ENCODE measurements around the gene OTOG. TPM values are rescaled to one million over a fixed set of nuclear protein-coding genes. Genes with fewer than 3 reads are reported as not detected.

Gene OTOG
- total RNA-seq, 1 experiment from 2014 or later, result 0.35 TPM

- Mint-ChIP-seq H3K9me3 (no peaks in the 10 kb centered on the region), H3K36me3 (ENCODE audit: insufficient read depth in 1 of 3, low read depth in 3 of 3) (no peaks in the 10 kb centered on the region), H3K27ac (no peak overlapping the region), H3K27me3 (ENCODE audit: low read depth) (peaks cover 4% of the 10 kb centered on the region), H3K4me3 (no peak overlapping the region), H3K4me1 (peaks cover under 1 to 3% of the 10 kb centered on the region in 2 experiments; a peak in 2 of 4 replicates)
- no peaks in the 10 kb centered on the region for H3K9me3 ChIP-seq (ENCODE audit: control insufficient read depth, low read depth, low read length)
- H3K9ac ChIP-seq (ENCODE audit: extremely low read depth, insufficient read length, low read length), result no peak overlapping the region
- H4K5ac ChIP-seq (ENCODE audit: insufficient read length, low read depth, low read length), result no peak overlapping the region
- no peaks in the 10 kb centered on the region for H3K79me2 ChIP-seq (ENCODE audit: insufficient read depth, low read length)
- H3K4me1 ChIP-seq (ENCODE audit: insufficient read depth, low read length), result no peaks in the 10 kb centered on the region
- H3K4me2 ChIP-seq (ENCODE audit: insufficient read depth, insufficient read length, low read length), result no peak overlapping the region
- no peak overlapping the region for H2BK15ac ChIP-seq (ENCODE audit: low read depth, low read length)
- no peak overlapping the region for H4K91ac ChIP-seq (ENCODE audit: insufficient read length, low read depth, low read length)
- H3K14ac ChIP-seq (ENCODE audit: insufficient read depth, low read length), result no peak overlapping the region
- H4K8ac ChIP-seq (replicated peaks; ENCODE audit: insufficient read length, low read depth, low read length), result no peak overlapping the region
- H3K27me3 ChIP-seq (ENCODE audit: insufficient read depth, low read length), result no peaks in the 10 kb centered on the region
- no peak overlapping the region for H3K56ac ChIP-seq (ENCODE audit: insufficient read length, low read depth, low read length)
- no peaks in the 10 kb centered on the region for H3K23me2 ChIP-seq (ENCODE audit: insufficient read length, low read depth, low read length, poor library complexity, severe bottlenecking)
- no peak overlapping the region for H3K27ac ChIP-seq (ENCODE audit: insufficient read length, low read depth, low read length)
- H3K4ac ChIP-seq (ENCODE audit: low read depth, low read length), result no peak overlapping the region
- H4K20me1 ChIP-seq (ENCODE audit: control insufficient read depth, insufficient read depth, insufficient read length), result no peaks in the 10 kb centered on the region
- no peak overlapping the region for H2AFZ ChIP-seq (ENCODE audit: low read length)
- H2BK5ac ChIP-seq (ENCODE audit: insufficient read length, low read length), result no peak overlapping the region
- DNase-seq, result no peak
- no peak overlapping the region for H3T11ph ChIP-seq (ENCODE audit: low read length)
- H2BK120ac ChIP-seq (ENCODE audit: low read depth, low read length, poor library complexity, severe bottlenecking), result no peak overlapping the region
- no peak overlapping the region for H3K23ac ChIP-seq (ENCODE audit: insufficient read length, low read depth, low read length)
- H3K18ac ChIP-seq (ENCODE audit: insufficient read length, low read depth, low read length), result no peak overlapping the region
- no peak overlapping the region for H2BK12ac ChIP-seq (ENCODE audit: insufficient read length, low read depth, low read length)
- H2BK20ac ChIP-seq (ENCODE audit: low read depth, low read length, poor library complexity, severe bottlenecking), result no peak overlapping the region
- no CpG with 5 or more reads among the region's 2 CpGs for WGBS (ENCODE audit: extremely low coverage, insufficient read length, low lambda C conversion rate)
- no peaks in the 10 kb centered on the region for H3K79me1 ChIP-seq (ENCODE audit: insufficient read depth, low read depth, low read length, poor library complexity, severe bottlenecking)
- no peak overlapping the region for H2AK5ac ChIP-seq (ENCODE audit: insufficient read length, low read length)
- TF ChIP-seq CTCF (conservative IDR thresholded peaks at IDR 0.05), result no peak
Measured at GRCh38 chr11:17639781-17640180, 92.7 kb downstream of the OTOG start.
